ENCODE results near the gene SLC2A9.

DNA sequence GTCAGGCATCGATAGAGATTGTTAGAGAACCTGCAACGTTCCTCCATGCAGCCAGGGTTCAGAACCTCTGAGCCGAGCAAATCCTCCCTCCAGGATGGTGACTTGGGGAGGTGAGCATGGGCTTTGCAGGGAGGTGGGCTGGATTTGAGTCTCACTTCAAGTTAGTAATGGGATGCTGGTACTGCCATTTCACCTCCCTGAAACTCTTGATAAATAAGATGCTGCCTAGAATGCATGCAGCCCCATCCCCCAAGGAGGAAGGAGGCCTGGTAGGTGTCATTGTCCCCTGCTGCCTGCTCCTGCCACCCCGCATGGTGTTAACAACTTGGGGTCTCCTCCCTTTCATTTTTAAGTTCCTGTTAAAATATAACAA is 35.7 kb upstream of the SLC2A9 start:
- no peak for TF ChIP-seq POLR2A (IDR thresholded peaks at IDR 0.05)
- TF ChIP-seq, protein P1, sequence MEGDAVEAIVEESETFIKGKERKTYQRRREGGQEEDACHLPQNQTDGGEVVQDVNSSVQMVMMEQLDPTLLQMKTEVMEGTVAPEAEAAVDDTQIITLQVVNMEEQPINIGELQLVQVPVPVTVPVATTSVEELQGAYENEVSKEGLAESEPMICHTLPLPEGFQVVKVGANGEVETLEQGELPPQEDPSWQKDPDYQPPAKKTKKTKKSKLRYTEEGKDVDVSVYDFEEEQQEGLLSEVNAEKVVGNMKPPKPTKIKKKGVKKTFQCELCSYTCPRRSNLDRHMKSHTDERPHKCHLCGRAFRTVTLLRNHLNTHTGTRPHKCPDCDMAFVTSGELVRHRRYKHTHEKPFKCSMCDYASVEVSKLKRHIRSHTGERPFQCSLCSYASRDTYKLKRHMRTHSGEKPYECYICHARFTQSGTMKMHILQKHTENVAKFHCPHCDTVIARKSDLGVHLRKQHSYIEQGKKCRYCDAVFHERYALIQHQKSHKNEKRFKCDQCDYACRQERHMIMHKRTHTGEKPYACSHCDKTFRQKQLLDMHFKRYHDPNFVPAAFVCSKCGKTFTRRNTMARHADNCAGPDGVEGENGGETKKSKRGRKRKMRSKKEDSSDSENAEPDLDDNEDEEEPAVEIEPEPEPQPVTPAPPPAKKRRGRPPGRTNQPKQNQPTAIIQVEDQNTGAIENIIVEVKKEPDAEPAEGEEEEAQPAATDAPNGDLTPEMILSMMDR (IDR thresholded peaks at IDR 0.05 in 4 of 5, conservative IDR thresholded peaks at IDR 0.05 in 1 of 5): no peak

Measured in gastrocnemius medialis (tissue), 4 donors.